ENCODE measurements around the gene ZNF532.

Gene ZNF532

GRCh38 chr18:58975296-58975695 lies 110.6 kb downstream of the ZNF532 start:
- TF ChIP-seq CTCF (IDR thresholded peaks at IDR 0.05; ENCODE audit: unreplicated experiment in 3 of 3), result no peak
- peaks cover 8% of the 10 kb centered on the region for H3K4me1 Mint-ChIP-seq
- peaks cover 59% of the 10 kb centered on the region for H3K36me3 Mint-ChIP-seq (ENCODE audit: low read depth)
- no peak overlapping the region for H3K4me3 Mint-ChIP-seq
- H3K9me3 Mint-ChIP-seq, result no peaks in the 10 kb centered on the region
- H3K27me3 Mint-ChIP-seq (ENCODE audit: low read depth), result no peaks in the 10 kb centered on the region
- H3K27ac Mint-ChIP-seq, result peak overlapping the region; percentile 61 to 86 (median 70)

- TF ChIP-seq CTCF (IDR thresholded peaks at IDR 0.05; ENCODE audit: unreplicated experiment in 3 of 3), result no peak
- H3K27me3 Mint-ChIP-seq (ENCODE audit: low read depth), result no peaks in the 10 kb centered on the region
- peaks cover 61% of the 10 kb centered on the region for H3K36me3 Mint-ChIP-seq (ENCODE audit: low read depth)
- H3K4me1 Mint-ChIP-seq, result peaks cover 8% of the 10 kb centered on the region
- no peak overlapping the region for H3K4me3 Mint-ChIP-seq
- H3K27ac Mint-ChIP-seq, result peak overlapping the region; percentile 61 to 86 (median 70)
- no peaks in the 10 kb centered on the region for H3K9me3 Mint-ChIP-seq
Measured at GRCh38 chr18:58975781-58976180, 111.1 kb downstream of the ZNF532 start.

GRCh38 chr18:58977223-58977622 lies 112.5 kb downstream of the ZNF532 start:
- no peak for TF ChIP-seq CTCF (IDR thresholded peaks at IDR 0.05; ENCODE audit: unreplicated experiment in 3 of 3)
- Mint-ChIP-seq H3K4me1 (peaks cover 8% of the 10 kb centered on the region), H3K36me3 (ENCODE audit: low read depth) (peaks cover 63% of the 10 kb centered on the region), H3K27me3 (ENCODE audit: low read depth) (no peaks in the 10 kb centered on the region), H3K4me3 (no peak overlapping the region), H3K9me3 (no peaks in the 10 kb centered on the region), H3K27ac (peak overlapping the region in 2 of 3 experiments; percentile 59 to 76)

GRCh38 chr18:58977801-58978200 lies 113.1 kb downstream of the ZNF532 start:
- Mint-ChIP-seq H3K9me3 (no peaks in the 10 kb centered on the region), H3K36me3 (ENCODE audit: low read depth) (peaks cover 64% of the 10 kb centered on the region), H3K27ac (peak overlapping the region; percentile 32 to 78 (median 36)), H3K4me3 (no peak overlapping the region), H3K27me3 (ENCODE audit: low read depth) (no peaks in the 10 kb centered on the region), H3K4me1 (peaks cover 8% of the 10 kb centered on the region)
- no peak for TF ChIP-seq CTCF (IDR thresholded peaks at IDR 0.05; ENCODE audit: unreplicated experiment in 3 of 3)

GRCh38 chr18:58978916-58979315 lies 114.2 kb downstream of the ZNF532 start:
- peaks cover 70% of the 10 kb centered on the region for H3K36me3 Mint-ChIP-seq (ENCODE audit: low read depth)

More at GRCh38 chr18:58978916-58979315, 114.2 kb downstream of the ZNF532 start:
- H3K4me1 Mint-ChIP-seq, result peaks cover 12% of the 10 kb centered on the region
- H3K27me3 Mint-ChIP-seq (ENCODE audit: low read depth), result no peaks in the 10 kb centered on the region
- no peak for TF ChIP-seq CTCF (IDR thresholded peaks at IDR 0.05; ENCODE audit: unreplicated experiment in 3 of 3)
- no peak overlapping the region for H3K27ac Mint-ChIP-seq
- no peak overlapping the region for H3K4me3 Mint-ChIP-seq
- no peaks in the 10 kb centered on the region for H3K9me3 Mint-ChIP-seq

Measured in nephron (organoid).